Right hindlimb (tissue), 1 donor: ENCODE data around the gene CDK15.
A peak's percentile ranks its signal among the peaks of the same experiment; 100 is the strongest.
"Not testable (repeated sequence)": the region's sequence is repeated elsewhere in the genome, so short reads cannot be mapped to it uniquely, and the experiment has no call there.

ENCODE experiments used
- DNase-seq: peaks from one replicate; pipeline ENCODE4 v3.0.0-alpha.2; 2018

Gene CDK15

DNA sequence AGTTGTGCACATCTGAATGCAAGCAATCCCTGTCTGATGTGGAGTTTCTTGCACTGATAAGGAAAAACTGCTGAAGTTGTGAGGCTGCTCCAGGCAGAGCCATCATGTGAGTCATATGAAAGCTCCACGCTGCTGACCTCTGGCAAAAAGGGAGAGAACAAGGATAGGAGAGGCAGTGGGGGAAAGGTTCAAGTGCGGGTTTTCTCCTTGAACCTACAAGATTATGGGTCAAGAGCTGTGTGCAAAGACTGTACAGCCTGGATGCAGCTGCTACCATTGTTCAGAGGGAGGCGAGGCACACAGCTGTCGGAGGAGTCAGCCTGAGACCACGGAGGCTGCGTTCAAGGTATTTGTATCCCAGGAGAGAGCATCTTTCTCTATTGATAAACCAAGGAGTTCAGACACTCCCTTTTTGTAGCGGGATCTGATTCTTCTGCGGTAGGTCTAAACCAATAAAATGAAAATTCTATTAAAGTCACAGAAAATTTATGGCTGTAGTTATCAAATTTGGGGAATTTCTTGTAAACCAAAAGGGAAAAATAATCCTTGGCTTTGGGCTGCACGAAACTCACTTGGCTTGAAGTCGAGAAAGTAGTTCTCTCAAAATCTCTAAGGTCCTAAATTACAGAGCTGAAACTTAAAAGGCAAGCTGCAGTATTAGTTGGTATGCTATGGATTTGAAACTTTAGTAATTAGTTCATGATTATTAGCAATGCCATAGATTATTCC, at the start of gene CDK15:
TSS of gene CDK15 (plus strand) at position 96 of the 729 bp plus-strand sequence. CDS start at position 224, 128 bp downstream.
- peak; percentile 53 for DNase-seq

DNA sequence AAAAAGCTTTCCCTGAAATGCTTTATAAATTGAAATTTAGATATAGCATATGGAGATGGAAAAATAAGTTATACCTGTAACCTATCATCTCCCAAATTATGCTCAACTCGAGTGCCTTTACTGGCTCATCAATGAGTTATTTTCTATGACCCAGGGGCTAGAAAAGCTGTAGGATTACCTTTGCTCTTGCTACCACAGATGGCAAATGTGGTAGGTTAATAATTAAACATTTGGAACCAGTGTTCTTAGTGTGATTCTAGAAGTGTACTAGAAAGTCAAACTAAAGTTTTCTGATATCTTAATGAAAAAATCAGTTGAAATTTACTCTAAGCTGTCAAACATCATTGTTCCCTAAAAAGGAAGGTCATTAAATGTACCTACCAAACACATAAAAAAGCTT, 48.1 kb upstream of the CDK15 start:
- no peak for DNase-seq

DNA sequence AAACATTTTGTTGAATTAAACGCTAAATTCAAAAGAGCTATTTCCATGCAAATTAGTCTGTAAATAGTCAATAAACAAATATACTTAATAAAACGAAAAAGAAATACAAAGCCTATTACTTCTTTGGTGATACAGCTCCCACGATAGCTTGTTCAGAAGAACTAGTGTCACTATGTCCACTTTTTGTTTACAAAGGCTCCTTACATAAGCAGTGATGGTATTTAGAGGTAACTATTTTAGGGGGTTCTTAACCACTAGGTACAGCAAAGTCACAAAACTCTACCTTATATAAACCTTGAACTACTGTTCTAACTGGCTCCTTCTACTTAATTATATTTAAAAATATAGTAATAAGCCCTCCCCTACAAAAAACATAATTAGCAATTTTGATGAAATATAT, 47.5 kb upstream of the CDK15 start:
- no peak for DNase-seq

DNA sequence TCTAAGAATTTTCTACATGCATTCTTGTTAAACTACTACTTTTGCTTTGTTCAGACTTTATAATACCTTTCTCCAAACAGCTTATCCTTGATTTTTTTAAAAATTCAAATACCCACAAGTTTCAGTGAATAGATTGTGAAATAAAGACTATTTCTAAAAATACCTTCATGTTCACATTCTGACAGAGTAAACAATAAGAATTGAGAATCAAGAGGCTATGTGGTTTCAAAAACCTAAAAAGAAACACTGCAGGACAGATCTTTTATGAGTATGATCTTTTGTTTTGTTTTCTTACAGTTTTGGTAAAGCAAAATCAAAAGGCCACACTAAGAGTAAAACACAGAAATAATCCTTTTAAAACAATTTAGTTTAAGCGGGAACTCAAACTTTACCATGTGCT, 46.8 kb upstream of the CDK15 start:
- no peak for DNase-seq

DNA sequence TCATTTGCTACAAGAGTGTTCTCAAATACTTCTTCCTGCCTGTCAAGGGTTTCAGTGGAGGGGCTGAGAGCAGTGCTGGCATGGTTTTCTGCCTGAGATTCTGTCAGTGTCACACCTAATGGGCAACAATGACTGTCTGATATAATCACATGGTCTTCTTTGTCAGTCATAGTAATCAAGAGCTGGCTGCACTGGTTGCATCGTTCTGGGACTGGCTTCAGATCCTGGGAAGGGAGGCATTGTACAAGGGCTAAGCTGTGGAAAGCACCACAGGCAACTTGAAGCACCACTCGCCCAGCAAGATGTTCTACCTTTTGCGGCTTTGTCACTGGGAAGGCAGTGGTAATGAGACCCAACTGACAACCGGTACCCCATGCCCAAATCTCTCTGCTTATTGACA, 45.2 kb upstream of the CDK15 start:
- no peak for DNase-seq

DNA sequence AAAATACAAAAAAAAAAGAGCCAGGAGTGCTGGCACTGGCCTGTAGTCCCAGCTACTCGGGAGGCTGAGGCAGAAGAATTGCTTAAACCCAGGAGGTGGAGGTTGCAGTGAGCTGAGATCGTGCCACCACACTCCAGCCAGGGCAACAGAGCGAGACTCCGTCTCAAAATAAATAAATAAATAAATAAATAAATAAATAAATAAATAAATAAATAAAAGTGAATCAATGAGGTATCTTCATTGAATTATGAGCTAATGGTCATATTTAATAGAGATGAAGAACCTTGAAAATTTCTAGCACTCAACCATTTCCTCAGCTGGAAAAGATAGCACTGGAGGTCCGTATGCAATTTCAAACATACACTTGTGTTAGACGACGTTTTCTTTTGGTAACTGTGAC, 41.9 kb upstream of the CDK15 start:
- not testable (repeated sequence) for DNase-seq

DNA sequence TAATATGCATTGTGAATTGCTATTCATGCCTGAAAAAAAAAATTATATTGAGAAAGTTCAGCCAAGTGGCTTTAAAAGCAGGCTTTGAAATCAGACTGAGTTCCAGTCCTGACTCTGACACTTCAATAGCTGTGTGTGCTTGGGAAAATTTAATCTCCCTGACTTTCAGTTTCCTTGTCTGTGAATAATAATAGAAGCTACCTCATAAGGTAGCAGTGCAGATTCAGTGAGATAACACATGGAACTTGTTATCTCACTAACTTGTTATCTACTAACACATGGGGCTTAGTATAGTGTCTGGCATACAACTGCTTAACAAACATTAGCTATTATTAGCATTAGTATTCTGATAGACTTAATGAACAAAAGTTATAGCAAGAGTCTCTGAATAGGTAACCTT, 40.5 kb upstream of the CDK15 start:
- DNase-seq: no peak

DNA sequence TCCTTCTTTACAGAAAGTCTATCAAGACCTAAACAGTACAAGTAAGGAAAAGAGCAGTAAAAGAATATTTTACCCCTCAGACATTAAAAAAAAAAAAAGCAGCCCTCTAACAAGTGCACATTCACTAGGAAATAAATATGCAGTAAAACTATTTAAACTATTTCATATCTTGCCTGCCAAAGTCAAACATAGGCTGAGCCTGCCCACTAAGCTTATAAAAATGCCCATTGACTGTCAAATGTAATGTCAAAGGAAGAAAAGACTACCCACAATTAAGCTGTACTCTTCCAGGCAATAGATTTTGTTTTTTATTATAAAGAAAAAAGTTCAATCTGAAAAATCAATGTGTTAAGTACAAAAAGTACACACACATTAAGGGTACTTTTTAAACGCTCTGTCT, 37.4 kb upstream of the CDK15 start:
- DNase-seq: no peak

DNA sequence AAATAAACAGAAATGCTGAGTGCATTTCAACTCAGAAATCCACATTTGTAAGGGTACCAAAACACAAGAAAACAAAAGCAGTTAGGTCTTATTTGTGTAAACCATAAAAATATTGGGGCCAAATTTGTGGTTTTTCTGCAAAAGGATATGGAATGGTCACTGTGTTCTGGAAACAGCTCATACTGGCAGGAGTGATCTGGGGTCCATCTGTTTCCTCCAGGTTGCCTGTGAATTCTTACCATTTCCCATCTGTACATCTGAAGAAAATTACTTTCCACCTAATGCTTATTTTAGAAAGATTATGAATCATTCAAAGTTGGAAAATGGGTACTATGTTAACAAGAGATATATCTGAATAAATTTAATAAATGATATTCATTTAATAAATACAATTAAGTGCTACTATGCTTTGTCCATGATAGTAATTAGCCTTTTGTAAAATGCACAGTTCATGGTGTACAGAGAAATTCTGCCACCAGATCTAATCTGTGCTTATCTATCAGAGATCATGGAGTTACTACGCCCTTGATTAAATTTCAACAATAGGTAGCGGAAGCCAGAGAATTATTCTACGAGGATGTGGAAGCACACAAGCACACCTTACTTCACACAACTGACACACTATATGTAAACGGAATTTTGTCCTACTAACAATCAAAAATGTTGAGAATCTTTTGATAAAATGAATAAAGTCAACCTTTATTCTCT, 36.5 kb upstream of the CDK15 start:
- no peak for DNase-seq

DNA sequence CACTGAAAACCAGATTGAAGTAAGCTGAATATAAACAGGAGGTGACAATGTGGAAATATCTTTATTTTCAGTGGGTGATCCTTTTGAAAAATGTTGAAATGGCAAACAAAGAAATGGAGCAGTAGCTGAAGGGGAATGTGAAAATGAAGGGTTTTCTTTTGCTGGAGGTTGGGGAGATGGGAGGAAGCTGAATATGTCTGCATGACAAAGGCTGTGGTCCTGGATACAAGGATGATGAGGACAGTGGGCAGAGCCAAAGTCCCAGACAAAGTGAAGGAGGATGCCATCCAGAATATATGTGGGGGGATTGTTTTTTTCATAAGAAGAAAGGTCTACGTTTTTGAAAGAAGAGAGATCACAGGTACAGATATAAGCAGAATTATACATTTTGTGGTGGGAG, 32.3 kb upstream of the CDK15 start:
- DNase-seq: no peak

DNA sequence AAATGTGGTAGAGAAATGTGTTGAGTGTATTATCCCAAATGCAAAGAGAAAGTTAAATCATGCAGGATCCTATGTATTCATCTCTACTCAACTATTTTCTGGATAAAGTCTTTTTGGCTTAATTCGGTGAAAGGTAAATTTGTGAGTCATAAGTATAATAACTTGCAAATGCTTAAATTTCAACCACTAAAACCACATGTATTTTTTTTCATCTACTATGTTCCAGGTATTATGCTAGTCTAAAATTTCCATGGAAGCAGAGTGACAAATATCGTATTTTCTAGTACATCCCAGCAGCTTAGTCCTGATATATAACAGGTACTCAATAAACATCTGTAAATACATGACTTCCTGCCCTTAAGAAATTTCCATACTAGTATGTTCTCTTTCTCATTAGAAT, 31.8 kb upstream of the CDK15 start:
- no peak for DNase-seq

DNA sequence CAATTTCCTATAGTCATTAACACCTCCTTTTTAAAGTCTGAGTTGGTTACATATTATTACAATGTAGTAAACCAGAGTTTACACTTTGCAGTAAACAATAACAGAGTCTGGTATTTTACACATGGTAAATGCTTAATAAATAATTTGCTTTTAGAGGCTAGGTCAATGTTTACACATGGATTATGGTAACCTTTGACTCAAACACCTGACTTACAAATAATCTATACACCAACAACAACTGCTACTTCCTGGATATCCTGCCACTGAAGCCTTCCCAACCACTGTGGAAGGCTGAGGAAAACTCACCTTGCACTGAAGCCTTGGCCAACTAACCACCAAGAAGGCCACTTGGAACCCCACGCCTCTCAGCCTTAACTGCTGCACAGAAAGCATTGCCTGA, 31.0 kb upstream of the CDK15 start:
- DNase-seq: no peak

DNA sequence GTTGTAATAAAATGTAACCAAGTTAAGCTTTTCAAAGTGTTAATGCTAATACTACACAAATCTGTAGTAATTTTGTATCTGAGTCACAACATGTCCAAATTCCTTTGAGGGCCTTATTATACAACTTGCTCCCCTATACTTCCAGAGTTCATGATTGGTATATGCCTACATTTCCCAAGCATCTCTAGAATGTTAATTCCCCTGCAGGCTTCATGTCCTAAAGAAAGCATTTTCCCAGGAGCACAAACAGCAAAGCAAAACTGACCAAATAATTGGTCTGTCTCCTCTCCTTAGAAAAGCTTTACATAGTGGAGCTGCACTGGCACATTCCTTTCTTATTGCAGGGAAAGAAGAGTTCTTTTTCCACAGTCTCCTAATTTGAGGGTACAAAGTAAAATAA, 29.3 kb upstream of the CDK15 start:
- DNase-seq: no peak

DNA sequence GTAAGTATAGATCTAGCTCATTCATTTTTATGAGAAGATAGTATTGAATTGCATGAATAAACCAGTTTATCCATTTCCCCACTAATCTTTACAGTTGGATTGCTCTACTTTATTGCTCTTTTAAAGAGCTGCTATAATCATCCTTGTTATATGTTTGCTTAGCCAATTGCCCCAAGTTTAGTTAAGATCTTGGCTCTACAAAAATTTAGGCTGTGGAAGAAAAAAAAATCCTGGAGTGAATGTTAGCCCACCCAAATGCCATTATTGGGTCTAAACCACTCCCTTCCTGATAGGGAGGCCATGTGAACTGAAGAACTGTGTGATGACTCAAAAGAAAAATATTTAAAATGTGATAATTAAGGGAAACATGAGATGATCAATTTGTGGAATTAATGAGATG, 28.5 kb upstream of the CDK15 start:
- no peak for DNase-seq

DNA sequence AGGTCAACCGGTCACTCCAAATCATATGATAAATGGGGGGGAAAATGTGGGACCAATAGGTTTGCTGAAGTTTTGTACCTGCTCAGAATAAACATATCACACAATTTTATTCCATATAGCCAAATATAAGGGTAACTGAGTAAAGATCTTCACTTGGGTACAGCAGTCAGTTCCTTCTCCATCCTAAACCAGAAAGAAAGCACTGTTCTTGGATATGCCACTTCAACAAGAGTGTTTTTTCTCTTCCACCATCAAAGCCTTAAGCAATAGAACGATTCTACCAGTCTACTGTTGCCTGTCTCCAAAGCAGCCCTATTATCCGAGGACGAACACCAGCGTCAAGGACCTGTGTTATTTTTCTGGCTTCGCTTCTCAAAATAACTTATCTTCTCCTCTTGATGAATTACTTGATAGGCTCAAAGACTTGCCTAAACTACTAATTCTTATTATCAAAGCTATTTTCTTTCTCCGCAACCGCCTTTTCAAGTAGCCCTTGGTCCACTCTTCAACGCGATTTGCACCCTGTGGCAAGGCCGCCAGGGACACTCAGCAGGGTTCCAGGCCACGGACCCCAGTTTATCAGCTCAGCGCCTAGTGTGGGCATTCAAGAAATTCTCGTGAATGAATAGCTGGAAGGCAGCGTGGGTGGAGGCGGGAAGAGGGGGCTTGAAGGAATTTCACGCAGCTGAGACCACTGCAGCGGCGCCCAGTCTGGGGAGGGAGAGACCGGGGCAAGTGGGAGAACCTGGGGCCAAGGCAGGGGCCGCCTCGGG, 26.2 kb upstream of the CDK15 start:
- DNase-seq: no peak

DNA sequence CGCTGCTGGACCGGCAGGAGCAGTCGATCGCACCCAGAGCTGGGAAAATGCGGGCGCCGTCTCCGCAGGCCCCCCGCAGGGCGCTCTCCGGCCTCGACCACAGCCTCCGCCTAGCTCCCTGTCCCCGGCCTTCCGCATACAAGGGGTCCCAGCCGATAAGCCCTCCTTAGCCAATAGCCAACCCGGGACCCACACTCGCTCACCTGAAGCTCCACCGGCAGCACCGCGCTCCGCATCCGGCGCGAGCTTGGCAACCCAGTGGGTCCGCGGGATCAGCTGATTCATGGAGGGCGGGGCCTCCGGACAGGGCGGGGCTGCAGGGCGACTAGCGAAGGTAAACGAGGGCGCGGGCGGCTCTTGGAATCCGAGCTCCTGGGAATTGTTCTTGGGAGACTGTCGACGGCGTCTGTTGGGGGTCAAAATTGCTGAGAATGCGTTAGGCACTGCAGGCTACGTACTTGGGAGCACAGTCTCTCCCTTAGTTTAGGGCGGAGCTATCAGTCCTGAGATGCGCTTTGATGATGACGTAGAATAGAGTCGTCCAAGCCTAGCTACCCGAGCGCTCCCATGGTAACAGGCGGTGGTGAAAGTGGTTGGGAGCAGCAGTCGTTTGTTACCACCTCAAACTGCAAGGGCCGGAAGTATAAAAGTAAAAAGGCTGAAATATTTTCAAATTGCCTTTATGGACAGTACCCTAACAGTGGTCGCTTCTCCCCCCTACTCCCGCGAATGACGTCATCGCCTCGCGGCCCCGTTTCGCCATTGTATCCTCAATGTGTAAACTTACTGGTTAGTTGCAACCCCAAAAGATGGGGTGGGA, 25.5 kb upstream of the CDK15 start, which contains the start of gene ALS2:
TSS of gene ALS2 (minus strand) at position 260 of the 820 bp plus-strand sequence. CDS start 12,048 bp downstream, outside the sequence.
- DNase-seq: peak; percentile 96

DNA sequence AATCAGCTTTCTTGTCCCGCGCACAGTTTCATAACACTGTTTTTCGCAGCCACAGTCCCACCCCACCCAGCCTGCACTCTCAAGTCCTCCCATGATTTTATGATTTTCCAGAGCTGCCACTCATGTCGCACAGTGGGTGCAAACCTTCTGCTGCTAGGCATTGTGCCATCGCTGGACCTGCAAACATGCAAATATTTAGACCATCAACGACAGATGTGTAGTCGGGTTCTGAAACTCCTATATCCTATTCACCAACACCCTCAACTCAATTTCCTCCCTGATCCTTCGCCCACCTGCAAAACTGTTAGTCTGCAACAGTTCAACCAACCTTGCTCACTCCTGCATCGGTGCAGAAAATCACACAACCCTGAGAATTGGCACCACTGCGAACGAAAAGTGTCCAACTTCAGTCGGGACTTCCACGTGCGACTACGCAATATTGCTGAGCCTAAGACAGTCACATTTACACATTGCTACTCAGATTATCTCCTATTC, 24.7 kb upstream of the CDK15 start:
- DNase-seq: no peak

DNA sequence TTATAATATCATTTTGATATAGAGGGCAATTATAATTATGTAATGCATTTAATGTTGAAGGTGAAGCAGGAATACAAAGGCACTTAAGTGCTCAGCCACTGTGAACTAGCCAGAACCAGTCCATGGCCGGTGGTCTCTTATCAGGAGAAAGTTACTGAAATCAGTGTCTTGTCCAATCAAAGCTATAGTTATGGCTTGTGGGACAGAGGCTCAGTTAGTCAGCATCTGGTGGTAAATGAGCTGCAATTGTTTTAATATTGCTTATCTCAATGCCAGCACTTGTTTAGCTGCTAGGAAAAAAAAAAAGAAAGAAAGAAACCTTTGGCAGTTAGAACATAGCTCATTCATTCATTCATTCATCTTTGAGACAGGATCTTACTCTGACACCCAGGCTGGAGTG, 21.8 kb upstream of the CDK15 start:
- no peak for DNase-seq

DNA sequence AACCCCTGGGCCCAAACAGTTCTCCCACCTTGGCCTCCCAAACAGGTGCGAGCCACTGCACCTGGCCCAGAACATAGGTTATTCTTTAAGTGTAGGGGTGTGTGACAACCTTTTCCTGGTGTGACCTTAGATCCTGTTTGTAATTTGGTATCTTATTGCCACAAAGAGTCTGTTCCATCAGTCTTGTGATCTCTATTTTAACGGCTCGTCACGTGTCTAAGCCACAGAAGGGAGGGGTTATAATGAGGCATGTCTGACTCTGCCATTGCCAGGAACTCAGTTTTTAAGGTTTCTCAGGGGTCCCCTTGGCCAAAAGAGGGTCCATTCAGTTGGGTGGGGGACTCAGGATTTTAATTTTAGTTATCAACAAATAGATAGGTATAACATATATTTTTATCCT, 21.2 kb upstream of the CDK15 start:
- DNase-seq: no peak

DNA sequence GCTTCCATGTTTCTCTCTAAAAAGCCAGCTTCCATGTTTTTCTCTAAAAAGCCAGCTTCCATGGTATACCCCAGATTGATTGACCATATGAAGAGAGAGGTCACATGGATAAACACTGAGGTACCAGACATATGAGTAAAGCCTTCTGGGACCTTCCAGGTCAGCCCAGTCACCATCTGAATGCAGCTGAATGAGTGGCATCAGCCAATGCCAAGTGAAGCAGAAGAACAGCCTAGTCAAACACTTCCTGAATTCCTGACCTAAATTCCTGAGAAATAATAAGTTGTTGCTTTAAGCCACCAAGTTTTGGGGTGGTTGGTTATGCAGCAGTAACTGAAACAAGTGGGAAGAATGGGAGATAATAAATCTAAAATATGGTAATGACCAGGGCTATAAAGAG, 19.9 kb upstream of the CDK15 start:
- no peak for DNase-seq

DNA sequence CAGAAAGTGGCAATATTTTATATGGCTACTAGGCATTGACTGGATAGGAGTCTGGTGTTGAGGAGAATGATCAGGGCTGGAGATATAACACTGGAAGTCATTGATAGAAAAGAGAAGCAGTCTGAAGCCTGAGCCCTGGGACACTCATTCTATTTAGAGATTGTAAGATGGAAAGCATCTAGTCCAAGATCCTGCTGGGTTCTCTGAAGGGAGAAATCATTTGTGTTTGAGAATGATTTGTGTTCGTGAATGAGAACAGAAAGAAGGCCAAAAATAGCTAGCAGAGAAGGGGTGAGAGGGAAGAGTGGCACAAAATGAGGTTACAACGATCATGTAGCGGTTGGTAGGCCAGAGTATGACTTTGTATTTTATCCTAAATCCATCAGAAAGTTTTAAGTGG, 18.0 kb upstream of the CDK15 start:
- DNase-seq: no peak

DNA sequence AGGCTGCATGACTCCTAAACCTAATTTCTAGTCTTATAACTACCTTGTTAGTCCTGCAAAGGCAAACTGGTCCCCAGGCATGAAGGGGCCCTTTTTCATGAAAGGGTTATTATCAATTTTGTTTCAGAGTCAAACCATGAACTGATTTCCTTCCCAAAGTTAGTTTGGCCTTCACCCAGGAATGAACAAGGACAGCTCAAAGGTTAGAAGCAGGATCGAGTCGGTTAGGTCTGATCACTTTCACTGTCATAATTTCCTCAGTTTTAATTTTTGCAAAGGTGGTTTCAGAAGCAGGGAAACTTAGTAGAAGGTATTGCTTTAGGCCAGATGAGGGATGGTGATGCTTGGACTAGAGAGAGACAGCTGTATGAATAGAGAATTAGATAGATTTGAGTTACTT, 16.9 kb upstream of the CDK15 start:
- DNase-seq: no peak

DNA sequence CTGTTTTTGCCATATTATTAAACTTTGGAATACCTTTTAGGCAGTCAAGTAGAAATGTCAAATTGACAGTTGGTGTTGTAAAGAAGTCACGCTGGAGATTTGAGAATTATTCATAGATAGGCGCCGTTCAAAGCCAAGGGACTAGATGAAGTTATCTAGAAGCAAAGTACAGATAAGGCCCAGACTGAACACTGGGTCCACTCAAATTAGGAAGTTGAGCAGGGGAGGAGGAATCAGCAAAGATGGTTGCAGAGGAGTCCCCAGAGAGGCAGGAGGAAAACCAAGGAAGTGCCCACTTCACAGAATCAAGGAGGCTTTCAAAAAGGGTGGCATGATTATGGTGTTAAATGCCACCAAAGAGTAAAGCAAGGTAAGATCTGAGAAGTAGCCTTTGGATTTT, 16.0 kb upstream of the CDK15 start:
- DNase-seq: no peak
